GM21576 (cell line): Measurements from ENCODE around the gene CBLIF.
"Not testable (repeated sequence)": the region's sequence is repeated elsewhere in the genome, so short reads cannot be mapped to it uniquely, and the experiment has no call there.

Experiments
- ATAC-seq: cut with Tn5 transposase; IDR thresholded peaks from one replicate; pipeline ENCODE4 v1.9.1; 2021; ENCODE audit warnings: mild to moderate bottlenecking, moderate library complexity; ENCODE audit not compliant: unreplicated experiment

The CBLIF gene

GRCh38 chr11:59800390-59801025 lies 44.8 kb downstream of the CBLIF start:
- no peak for ATAC-seq

GRCh38 chr11:59794417-59794816 lies 50.9 kb downstream of the CBLIF start:
- no peak for ATAC-seq

- no peak for ATAC-seq
Observed at GRCh38 chr11:59792507-59792906, 52.8 kb downstream of the CBLIF start.

- ATAC-seq = no peak
Observed at GRCh38 chr11:59791639-59792038, 53.7 kb downstream of the CBLIF start.

GRCh38 chr11:59787816-59788215 lies 57.5 kb downstream of the CBLIF start:
- no peak for ATAC-seq

GRCh38 chr11:59787255-59787588 lies 58.1 kb downstream of the CBLIF start:
- ATAC-seq = no peak

GRCh38 chr11:59785818-59786217 lies 59.5 kb downstream of the CBLIF start:
- no peak for ATAC-seq

GRCh38 chr11:59784441-59784840 lies 60.9 kb downstream of the CBLIF start:
- ATAC-seq = not testable (repeated sequence)

GRCh38 chr11:59783632-59784090 lies 61.6 kb downstream of the CBLIF start:
- no peak for ATAC-seq

- no peak for ATAC-seq
Observed at GRCh38 chr11:59782080-59782479, 63.2 kb downstream of the CBLIF start.

GRCh38 chr11:59779487-59779886 lies 65.8 kb downstream of the CBLIF start:
- no peak for ATAC-seq
